ENCODE results near the gene HOXD1. TPM values are rescaled to one million over a fixed set of nuclear protein-coding genes. Genes with fewer than 3 reads are reported as not detected.

The HOXD1 gene
- total RNA-seq, 1 experiment from 2014 or later = not detected

GRCh38 chr2:176166272-176166671 lies 22.2 kb upstream of the HOXD1 start:
- no peak overlapping the region for H3K4me3 ChIP-seq
- H3K9me3 ChIP-seq (replicated peaks) = no peaks in the 10 kb centered on the region
- no peaks in the 10 kb centered on the region for H3K27me3 ChIP-seq (replicated peaks)
- no peaks in the 10 kb centered on the region for H3K4me1 ChIP-seq (replicated peaks)
- no peaks in the 10 kb centered on the region for H3K36me3 ChIP-seq
- no peak overlapping the region for H3K27ac ChIP-seq
- no peak for DNase-seq (ENCODE audit: low read depth in 1 of 2, low spot score in 2 of 2)

GRCh38 chr2:176167398-176167797 lies 21.1 kb upstream of the HOXD1 start:
- DNase-seq (ENCODE audit: low read depth in 1 of 2, low spot score in 2 of 2) = no peak
- Histone ChIP-seq H3K4me1 (replicated peaks) (no peaks in the 10 kb centered on the region), H3K27ac (no peak overlapping the region), H3K36me3 (no peaks in the 10 kb centered on the region), H3K27me3 (replicated peaks) (no peaks in the 10 kb centered on the region), H3K4me3 (no peak overlapping the region), H3K9me3 (replicated peaks) (no peaks in the 10 kb centered on the region)

- no peak overlapping the region for H3K27ac ChIP-seq
- H3K27me3 ChIP-seq (replicated peaks) = no peaks in the 10 kb centered on the region
- H3K4me1 ChIP-seq (replicated peaks) = no peaks in the 10 kb centered on the region
- no peak for DNase-seq (ENCODE audit: low read depth in 1 of 2, low spot score in 2 of 2)
- no peaks in the 10 kb centered on the region for H3K9me3 ChIP-seq (replicated peaks)
- no peak overlapping the region for H3K4me3 ChIP-seq
- H3K36me3 ChIP-seq = no peaks in the 10 kb centered on the region
These were observed 19.3 kb upstream of the HOXD1 start for GRCh38 chr2:176169181-176169580.

- H3K4me1 ChIP-seq (replicated peaks) = no peaks in the 10 kb centered on the region
- no peak overlapping the region for H3K4me3 ChIP-seq
- no peaks in the 10 kb centered on the region for H3K27me3 ChIP-seq (replicated peaks)
- no peaks in the 10 kb centered on the region for H3K36me3 ChIP-seq
- no peak overlapping the region for H3K27ac ChIP-seq
- DNase-seq (ENCODE audit: low read depth in 1 of 2, low spot score in 2 of 2) = no peak
- H3K9me3 ChIP-seq (replicated peaks) = no peaks in the 10 kb centered on the region
These were observed 18.8 kb upstream of the HOXD1 start for GRCh38 chr2:176169711-176170110.

- no peak for DNase-seq (ENCODE audit: low read depth in 1 of 2, low spot score in 2 of 2)
- no peaks in the 10 kb centered on the region for H3K4me1 ChIP-seq (replicated peaks)
- no peaks in the 10 kb centered on the region for H3K9me3 ChIP-seq (replicated peaks)
- no peak overlapping the region for H3K4me3 ChIP-seq
- no peaks in the 10 kb centered on the region for H3K36me3 ChIP-seq
- H3K27me3 ChIP-seq (replicated peaks) = no peaks in the 10 kb centered on the region
- H3K27ac ChIP-seq = no peak overlapping the region
These were observed 17.7 kb upstream of the HOXD1 start for GRCh38 chr2:176170602-176171305.

- no peaks in the 10 kb centered on the region for H3K27me3 ChIP-seq (replicated peaks)
- H3K9me3 ChIP-seq (replicated peaks) = no peaks in the 10 kb centered on the region
- no peak overlapping the region for H3K4me3 ChIP-seq
- H3K27ac ChIP-seq = no peak overlapping the region
- DNase-seq (ENCODE audit: low read depth in 1 of 2, low spot score in 2 of 2) = no peak
- no peaks in the 10 kb centered on the region for H3K4me1 ChIP-seq (replicated peaks)
- no peaks in the 10 kb centered on the region for H3K36me3 ChIP-seq
These were observed 17.0 kb upstream of the HOXD1 start for GRCh38 chr2:176171351-176172006.

- Histone ChIP-seq H3K4me1 (replicated peaks) (peaks cover 2% of the 10 kb centered on the region), H3K27ac (no peak overlapping the region), H3K36me3 (no peaks in the 10 kb centered on the region), H3K27me3 (replicated peaks) (no peaks in the 10 kb centered on the region), H3K9me3 (replicated peaks) (no peaks in the 10 kb centered on the region), H3K4me3 (no peak overlapping the region)
- DNase-seq (ENCODE audit: low read depth in 1 of 2, low spot score in 2 of 2) = no peak
These were observed 16.2 kb upstream of the HOXD1 start for GRCh38 chr2:176172007-176172894.

- H3K9me3 ChIP-seq (replicated peaks) = no peaks in the 10 kb centered on the region
- peaks cover 10% of the 10 kb centered on the region for H3K4me1 ChIP-seq (replicated peaks)
- DNase-seq (ENCODE audit: low read depth in 1 of 2, low spot score in 2 of 2) = no peak
- H3K27me3 ChIP-seq (replicated peaks) = no peaks in the 10 kb centered on the region
- H3K4me3 ChIP-seq = no peak overlapping the region
- H3K36me3 ChIP-seq = no peaks in the 10 kb centered on the region
- H3K27ac ChIP-seq = no peak overlapping the region
These were observed 15.4 kb upstream of the HOXD1 start for GRCh38 chr2:176172895-176173566.

GRCh38 chr2:176173567-176174381 lies 14.7 kb upstream of the HOXD1 start:
- H3K27ac ChIP-seq = no peak overlapping the region
- peaks cover 17% of the 10 kb centered on the region for H3K4me1 ChIP-seq (replicated peaks)
- H3K4me3 ChIP-seq = no peak overlapping the region
- no peaks in the 10 kb centered on the region for H3K36me3 ChIP-seq
- no peaks in the 10 kb centered on the region for H3K27me3 ChIP-seq (replicated peaks)
- no peaks in the 10 kb centered on the region for H3K9me3 ChIP-seq (replicated peaks)
- no peak for DNase-seq (ENCODE audit: low read depth in 1 of 2, low spot score in 2 of 2)

- no peaks in the 10 kb centered on the region for H3K9me3 ChIP-seq (replicated peaks)
- H3K4me1 ChIP-seq (replicated peaks) = peaks cover 22% of the 10 kb centered on the region
- H3K36me3 ChIP-seq = no peaks in the 10 kb centered on the region
- no peak overlapping the region for H3K4me3 ChIP-seq
- H3K27me3 ChIP-seq (replicated peaks) = no peaks in the 10 kb centered on the region
- no peak for DNase-seq (ENCODE audit: low read depth in 1 of 2, low spot score in 2 of 2)
- no peak overlapping the region for H3K27ac ChIP-seq
These were observed 14.1 kb upstream of the HOXD1 start for GRCh38 chr2:176174382-176174823.

- H3K36me3 ChIP-seq = no peaks in the 10 kb centered on the region
- no peaks in the 10 kb centered on the region for H3K27me3 ChIP-seq (replicated peaks)
- no peak overlapping the region for H3K4me3 ChIP-seq
- H3K9me3 ChIP-seq (replicated peaks) = no peaks in the 10 kb centered on the region
- no peak overlapping the region for H3K27ac ChIP-seq
- DNase-seq (ENCODE audit: low read depth in 1 of 2, low spot score in 2 of 2) = no peak
- peaks cover 22% of the 10 kb centered on the region for H3K4me1 ChIP-seq (replicated peaks)
These were observed 13.4 kb upstream of the HOXD1 start for GRCh38 chr2:176174824-176175708.
